ENCODE data around the gene RNF32. TPM values are rescaled to one million over a fixed set of nuclear protein-coding genes. Genes with fewer than 3 reads are reported as not detected.

RNF32 gene
- total RNA-seq, 1 donor from 2014 or later = 1.6 TPM

DNA sequence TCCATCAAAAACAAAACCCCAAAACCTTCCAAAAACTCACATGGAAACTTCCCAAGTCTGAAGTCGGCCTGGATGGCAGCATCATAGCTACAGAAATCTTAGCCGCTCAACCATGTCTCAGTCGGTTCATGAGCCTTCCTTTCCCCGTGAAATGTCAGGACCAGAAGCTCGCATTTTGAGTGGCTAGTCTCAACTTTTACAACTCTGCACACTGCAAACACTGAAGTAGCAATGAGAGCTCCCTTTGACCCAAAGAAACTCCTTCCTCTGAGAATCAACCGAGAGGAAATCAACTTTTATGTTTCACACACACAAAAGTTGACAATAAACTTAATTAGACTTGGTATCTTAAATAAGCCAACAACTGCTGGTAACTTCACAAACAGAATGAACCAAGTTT is 37.6 kb upstream of the RNF32 start:
- H3K27ac Mint-ChIP-seq = peak overlapping the region; percentile 21
- H3K36me3 Mint-ChIP-seq (ENCODE audit: insufficient read depth) = peaks cover 2% of the 10 kb centered on the region

DNA sequence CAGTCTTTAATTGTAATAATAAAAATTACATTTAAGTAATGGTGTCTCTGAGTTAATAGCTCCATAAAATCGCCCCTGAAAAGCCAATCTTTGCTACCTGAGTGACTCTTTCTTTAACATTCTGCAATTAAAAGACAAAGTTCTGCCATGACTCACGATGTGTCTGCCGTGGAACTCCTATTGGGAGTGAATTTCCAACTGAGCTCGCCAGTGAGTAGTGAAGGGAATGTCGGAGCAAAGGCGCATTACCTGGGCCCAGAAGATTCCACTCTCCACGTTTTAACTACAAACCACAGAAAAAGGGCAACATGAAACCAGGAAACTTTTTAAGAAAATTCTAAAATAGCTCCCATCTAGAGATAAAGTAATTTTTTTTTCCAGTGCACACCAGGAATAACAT is 36.9 kb upstream of the RNF32 start:
- TF ChIP-seq, protein P1, sequence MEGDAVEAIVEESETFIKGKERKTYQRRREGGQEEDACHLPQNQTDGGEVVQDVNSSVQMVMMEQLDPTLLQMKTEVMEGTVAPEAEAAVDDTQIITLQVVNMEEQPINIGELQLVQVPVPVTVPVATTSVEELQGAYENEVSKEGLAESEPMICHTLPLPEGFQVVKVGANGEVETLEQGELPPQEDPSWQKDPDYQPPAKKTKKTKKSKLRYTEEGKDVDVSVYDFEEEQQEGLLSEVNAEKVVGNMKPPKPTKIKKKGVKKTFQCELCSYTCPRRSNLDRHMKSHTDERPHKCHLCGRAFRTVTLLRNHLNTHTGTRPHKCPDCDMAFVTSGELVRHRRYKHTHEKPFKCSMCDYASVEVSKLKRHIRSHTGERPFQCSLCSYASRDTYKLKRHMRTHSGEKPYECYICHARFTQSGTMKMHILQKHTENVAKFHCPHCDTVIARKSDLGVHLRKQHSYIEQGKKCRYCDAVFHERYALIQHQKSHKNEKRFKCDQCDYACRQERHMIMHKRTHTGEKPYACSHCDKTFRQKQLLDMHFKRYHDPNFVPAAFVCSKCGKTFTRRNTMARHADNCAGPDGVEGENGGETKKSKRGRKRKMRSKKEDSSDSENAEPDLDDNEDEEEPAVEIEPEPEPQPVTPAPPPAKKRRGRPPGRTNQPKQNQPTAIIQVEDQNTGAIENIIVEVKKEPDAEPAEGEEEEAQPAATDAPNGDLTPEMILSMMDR (IDR thresholded peaks at IDR 0.05; ENCODE audit: unreplicated experiment) = no peak
- Mint-ChIP-seq H3K27me3 (no peaks in the 10 kb centered on the region), H3K9me3 (ENCODE audit: low read depth) (no peaks in the 10 kb centered on the region), H3K36me3 (ENCODE audit: insufficient read depth) (peaks cover under 1% of the 10 kb centered on the region), H3K4me1 (ENCODE audit: low read depth) (peaks cover 30% of the 10 kb centered on the region), H3K4me3 (ENCODE audit: low read depth) (no peak overlapping the region), H3K27ac (peak overlapping the region; percentile 89)
- no peak for DNase-seq (ENCODE audit: low spot score, unreplicated experiment)

More for the DNA sequence above, 37.6 kb upstream of the RNF32 start:
- peaks cover 4% of the 10 kb centered on the region for H3K9me3 Mint-ChIP-seq (ENCODE audit: low read depth)
- no peak overlapping the region for H3K4me3 Mint-ChIP-seq (ENCODE audit: low read depth)
- H3K27me3 Mint-ChIP-seq = no peaks in the 10 kb centered on the region
- TF ChIP-seq, protein P1 (IDR thresholded peaks at IDR 0.05; ENCODE audit: unreplicated experiment) = no peak
- peaks cover 29% of the 10 kb centered on the region for H3K4me1 Mint-ChIP-seq (ENCODE audit: low read depth)
- DNase-seq (ENCODE audit: low spot score, unreplicated experiment) = no peak

DNA sequence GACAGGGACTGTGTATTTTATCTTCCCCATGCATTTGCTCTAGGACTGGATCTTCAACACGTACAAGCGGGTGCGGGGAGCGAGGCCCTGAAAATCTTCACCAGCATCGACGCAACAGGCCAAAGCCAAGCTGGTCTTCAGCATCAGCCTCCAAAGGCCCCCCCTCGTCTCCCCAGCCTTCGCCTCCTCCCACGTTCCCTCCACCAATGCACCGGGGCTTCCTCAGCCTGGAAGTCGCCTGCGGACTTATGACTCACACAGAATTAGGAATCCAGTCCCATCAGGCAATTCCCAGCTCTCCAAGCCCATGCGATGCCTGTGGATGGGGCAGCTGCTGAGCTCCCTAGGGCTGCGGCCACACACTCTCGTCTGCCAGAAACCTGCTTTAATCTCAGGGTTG is 36.3 kb upstream of the RNF32 start:
- no peak overlapping the region for H3K4me3 Mint-ChIP-seq (ENCODE audit: low read depth)
- no peak for DNase-seq (ENCODE audit: low spot score, unreplicated experiment)
- H3K36me3 Mint-ChIP-seq (ENCODE audit: insufficient read depth) = peaks cover 1% of the 10 kb centered on the region
- no peaks in the 10 kb centered on the region for H3K27me3 Mint-ChIP-seq
- peaks cover 37% of the 10 kb centered on the region for H3K4me1 Mint-ChIP-seq (ENCODE audit: low read depth)
- TF ChIP-seq, protein P1 (IDR thresholded peaks at IDR 0.05; ENCODE audit: unreplicated experiment) = no peak
- no peak overlapping the region for H3K27ac Mint-ChIP-seq
- no peaks in the 10 kb centered on the region for H3K9me3 Mint-ChIP-seq (ENCODE audit: low read depth)

DNA sequence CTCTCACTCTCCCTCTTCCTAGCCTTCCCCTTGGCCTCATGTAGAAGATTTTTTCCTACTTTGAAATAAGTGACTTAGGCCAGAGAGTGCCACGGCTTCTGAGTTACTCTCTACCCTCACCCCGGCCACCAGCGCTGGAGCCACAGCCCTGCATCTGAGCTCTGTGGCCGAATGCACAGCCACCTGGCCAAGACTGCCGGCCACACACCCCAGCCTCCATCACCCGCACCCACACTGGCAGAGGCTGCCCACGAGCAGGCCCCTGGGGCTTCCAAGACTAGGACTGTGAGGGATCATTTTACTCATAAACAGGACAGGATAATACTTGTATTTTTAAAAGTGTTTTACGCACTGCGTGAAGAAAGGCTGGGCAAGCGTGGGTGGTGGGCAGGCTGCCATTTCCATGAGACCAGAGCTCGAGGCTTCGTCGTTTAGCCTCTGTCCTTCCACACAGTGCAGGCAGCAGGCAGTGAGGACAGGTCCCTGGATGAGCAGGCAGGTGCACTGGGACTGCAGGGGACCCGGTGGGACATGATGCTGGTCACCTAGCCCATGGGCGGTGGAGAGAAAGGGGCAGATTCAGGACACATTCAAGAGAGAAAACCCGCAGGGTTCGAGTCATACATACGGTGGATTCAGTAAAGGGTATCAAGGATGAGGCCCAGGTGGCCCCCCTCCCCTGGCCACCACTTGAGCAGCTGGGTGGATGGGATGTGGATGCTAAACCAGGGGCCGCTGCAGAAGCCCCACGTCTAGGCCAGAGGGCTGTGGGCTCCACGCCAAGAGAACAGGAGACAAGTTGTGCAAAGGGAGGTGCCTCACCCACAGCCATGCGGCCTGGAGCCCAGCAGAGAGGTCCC is 35.5 kb upstream of the RNF32 start:
- Mint-ChIP-seq H3K9me3 (ENCODE audit: low read depth) (no peaks in the 10 kb centered on the region), H3K4me3 (ENCODE audit: low read depth) (no peak overlapping the region), H3K27me3 (no peaks in the 10 kb centered on the region), H3K27ac (peak overlapping the region; percentile 83), H3K4me1 (ENCODE audit: low read depth) (peaks cover 45% of the 10 kb centered on the region), H3K36me3 (ENCODE audit: insufficient read depth) (peaks cover 1% of the 10 kb centered on the region)
- no peak for DNase-seq (ENCODE audit: low spot score, unreplicated experiment)
- TF ChIP-seq, protein P1 (IDR thresholded peaks at IDR 0.05; ENCODE audit: unreplicated experiment) = no peak

DNA sequence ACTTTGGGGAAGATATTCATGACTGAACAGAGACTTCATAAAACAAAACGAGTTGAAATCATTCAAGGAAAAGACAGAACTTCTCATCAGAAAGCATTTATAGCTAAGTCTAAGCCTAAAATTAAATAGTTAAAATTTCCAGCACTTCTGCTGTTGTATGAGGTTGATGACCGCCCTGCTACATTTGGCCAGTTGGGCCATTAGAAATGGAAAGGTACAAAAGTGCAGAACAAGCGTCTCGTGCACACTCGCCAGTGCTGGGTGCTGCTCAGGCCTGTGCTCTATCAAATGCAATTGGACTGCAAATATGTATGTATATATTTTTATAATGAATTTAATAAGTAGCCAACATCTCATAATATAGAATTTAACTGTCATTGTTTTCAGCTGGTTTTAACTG is 34.4 kb upstream of the RNF32 start:
- Mint-ChIP-seq H3K27me3 (no peaks in the 10 kb centered on the region), H3K4me3 (ENCODE audit: low read depth) (no peak overlapping the region), H3K27ac (no peak overlapping the region), H3K36me3 (ENCODE audit: insufficient read depth) (peaks cover 1% of the 10 kb centered on the region), H3K9me3 (ENCODE audit: low read depth) (no peaks in the 10 kb centered on the region), H3K4me1 (ENCODE audit: low read depth) (peaks cover 55% of the 10 kb centered on the region)
- TF ChIP-seq, protein P1 (IDR thresholded peaks at IDR 0.05; ENCODE audit: unreplicated experiment) = no peak
- no peak for DNase-seq (ENCODE audit: low spot score, unreplicated experiment)
